D721Med (cell line): ENCODE results near the gene NAMPT.

ENCODE experiments used
- DNase-seq: peaks from one replicate; pipeline ENCODE4 v3.0.0; 2011; ENCODE audit warnings: low spot score; ENCODE audit not compliant: insufficient read length
- FAIRE-seq: peaks from 2 replicates; lab custom pipeline; 2011; peaks lifted over from hg19 to GRCh38; lab: Jason Lieb, UNC
- TF ChIP-seq, protein P1 (sequence below): IDR thresholded peaks from 2 replicates; pipeline ENCODE4 v1.5.1; 2012; ENCODE audit warnings: mild to moderate bottlenecking, control low read depth; ENCODE audit not compliant: insufficient read depth; ENCODE audit errors: missing control alignments

Gene NAMPT

DNA sequence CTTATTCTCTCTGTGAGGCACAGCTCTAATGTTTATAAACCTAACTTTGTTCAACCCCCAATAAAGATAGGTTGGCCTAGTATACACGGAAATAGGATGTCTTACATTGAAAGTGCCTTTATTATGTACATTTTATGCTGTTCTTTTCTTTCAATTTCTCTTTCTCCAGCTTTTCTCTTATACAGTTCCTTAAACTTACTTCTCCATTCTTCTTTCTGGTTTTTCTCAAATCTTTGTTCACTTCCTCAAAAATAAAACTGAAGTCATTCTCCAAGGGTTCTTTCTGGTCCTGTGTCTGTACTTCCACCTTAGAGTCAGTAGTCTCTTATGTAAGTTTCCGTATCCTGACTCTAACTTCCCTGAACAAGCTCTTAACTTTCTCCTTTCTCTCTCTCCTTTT lies 29.2 kb upstream of the NAMPT start:
- DNase-seq: no peak
- TF ChIP-seq, protein P1, sequence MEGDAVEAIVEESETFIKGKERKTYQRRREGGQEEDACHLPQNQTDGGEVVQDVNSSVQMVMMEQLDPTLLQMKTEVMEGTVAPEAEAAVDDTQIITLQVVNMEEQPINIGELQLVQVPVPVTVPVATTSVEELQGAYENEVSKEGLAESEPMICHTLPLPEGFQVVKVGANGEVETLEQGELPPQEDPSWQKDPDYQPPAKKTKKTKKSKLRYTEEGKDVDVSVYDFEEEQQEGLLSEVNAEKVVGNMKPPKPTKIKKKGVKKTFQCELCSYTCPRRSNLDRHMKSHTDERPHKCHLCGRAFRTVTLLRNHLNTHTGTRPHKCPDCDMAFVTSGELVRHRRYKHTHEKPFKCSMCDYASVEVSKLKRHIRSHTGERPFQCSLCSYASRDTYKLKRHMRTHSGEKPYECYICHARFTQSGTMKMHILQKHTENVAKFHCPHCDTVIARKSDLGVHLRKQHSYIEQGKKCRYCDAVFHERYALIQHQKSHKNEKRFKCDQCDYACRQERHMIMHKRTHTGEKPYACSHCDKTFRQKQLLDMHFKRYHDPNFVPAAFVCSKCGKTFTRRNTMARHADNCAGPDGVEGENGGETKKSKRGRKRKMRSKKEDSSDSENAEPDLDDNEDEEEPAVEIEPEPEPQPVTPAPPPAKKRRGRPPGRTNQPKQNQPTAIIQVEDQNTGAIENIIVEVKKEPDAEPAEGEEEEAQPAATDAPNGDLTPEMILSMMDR: no peak
- FAIRE-seq: no peak

DNA sequence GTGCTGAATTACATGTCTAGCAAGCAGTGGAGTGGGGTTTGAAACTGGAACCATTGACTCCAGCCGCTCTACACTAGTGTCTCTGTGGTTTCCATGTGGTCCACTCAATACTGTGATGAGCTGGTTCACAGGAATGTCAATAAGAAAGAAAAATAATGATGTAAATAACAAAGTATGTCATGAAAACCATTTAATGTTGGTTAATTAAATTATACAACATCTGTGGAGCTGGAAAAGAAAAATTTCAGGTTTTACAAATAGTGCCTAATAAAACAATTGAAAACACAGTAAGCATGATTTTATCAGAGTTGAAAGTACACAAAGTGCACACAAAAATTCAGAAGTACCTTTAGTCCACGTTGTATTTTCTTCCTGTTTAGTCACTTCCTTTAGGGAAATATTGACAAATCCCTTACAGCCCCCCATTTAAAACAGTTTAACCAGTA lies 28.7 kb upstream of the NAMPT start:
- FAIRE-seq (no peak), DNase-seq (no peak)
- TF ChIP-seq, protein P1: no peak

DNA sequence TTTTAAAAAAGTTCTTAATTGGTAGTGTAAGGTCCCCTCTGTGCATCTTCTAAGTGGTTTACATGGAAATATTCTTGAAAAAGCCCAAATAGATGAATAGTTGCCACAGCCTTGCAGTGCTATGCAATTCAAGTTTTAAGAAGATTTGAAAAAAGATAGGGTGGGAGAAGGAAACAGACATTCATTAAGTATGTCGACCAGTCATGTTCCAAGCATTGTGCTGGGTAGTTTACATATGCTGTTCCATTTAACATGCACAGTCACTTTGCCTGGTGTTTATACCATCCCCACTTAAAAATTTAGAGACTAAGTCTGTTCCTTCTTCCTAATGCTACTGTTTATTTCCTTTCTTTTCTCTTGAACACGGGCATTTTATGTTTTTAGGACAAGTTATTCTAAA lies 28.1 kb upstream of the NAMPT start:
- FAIRE-seq (no peak), DNase-seq (no peak)
- TF ChIP-seq, protein P1: no peak

DNA sequence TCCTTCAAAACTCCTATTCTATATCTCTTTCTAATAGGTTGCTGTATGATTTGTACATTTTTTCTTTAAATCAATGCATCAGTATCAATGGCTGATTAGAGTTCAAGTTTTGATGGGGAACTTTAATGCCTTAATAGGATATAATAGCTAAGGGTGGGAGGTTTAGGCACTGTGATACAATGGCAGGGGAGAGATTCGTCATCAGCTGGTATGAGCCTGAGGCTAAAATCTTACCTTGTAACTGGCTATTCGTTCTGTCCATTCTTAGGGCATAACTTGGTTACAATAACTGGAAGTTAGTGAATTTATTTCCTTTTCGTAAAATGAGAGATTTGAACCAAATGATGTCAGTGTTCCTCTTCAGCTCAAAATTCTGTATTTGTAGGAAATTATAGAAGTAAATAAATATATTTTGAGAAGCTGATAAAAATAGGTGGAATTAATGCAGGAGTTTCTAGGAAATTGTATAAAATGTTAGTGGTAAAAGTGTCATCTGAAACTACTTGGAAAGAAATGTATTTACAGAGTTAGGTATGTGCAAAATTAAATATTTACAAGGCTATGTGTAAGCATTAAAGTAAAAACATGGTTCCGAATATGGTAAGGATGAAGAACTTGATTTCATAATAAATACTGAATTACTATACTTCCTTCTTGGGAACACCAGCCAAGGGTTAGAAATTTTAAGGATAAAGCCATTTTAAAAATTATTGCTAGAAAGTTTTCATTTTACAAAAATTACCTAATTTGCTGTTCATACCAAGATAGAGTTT lies 27.5 kb upstream of the NAMPT start:
- FAIRE-seq (no peak), DNase-seq (no peak)
- TF ChIP-seq, protein P1: no peak

DNA sequence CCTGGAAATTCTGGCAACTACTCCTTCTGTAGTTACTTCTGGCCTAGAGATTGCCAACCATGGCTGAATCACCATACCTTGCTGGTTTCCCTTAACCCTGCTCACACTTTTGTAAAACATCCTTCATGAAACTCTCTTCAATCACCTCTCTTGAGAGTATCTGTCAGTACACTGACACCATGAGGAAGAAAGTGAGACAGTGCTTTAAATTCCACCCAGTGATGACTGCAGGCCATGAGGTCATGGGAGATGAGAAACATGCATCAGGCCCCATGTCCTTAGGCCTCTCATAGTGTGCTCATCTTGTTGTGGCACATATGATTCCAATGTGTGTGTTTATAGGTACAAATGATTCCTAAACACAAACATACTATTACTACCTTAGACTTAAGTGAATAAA lies 24.6 kb upstream of the NAMPT start:
- TF ChIP-seq, protein P1: no peak
- FAIRE-seq (no peak), DNase-seq (no peak)

DNA sequence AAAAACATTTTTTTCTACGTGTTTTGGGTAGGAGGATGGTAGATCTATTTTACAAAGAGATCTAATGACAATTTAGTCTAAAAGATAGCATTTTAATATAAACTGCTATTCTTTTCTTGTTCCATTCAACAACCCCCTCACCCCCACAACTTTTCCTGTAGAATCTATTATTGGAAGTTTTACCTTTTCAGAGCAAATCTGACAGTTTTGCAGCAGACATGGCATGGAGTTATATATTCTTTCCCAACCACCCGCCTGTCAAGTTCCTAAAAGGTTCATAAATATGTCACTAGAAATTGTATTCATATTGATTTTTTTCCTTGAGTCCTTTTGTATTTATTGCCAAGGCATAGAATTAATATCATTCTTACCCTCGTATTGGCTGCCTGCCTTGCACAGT lies 21.5 kb upstream of the NAMPT start:
- no peak for DNase-seq
- TF ChIP-seq, protein P1: no peak
- no peak for FAIRE-seq

DNA sequence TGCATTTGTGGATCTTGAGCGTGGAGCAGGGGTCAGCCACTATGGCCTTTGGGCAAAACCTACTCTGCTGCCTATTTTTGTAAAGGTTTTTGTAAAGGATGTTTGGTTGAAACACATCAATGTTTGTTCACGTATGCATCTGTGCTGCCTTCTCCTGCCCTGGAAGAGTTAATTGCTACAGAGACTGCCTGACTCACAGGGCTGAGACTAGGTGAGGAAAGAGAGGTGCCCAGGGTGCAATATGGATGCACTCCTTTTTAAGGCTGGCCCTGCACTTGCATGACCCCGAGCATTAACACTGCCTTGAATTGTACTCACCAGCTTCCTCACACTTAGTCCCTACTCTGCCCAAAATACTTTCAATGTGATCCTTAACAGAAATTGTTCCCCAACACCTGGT lies 20.9 kb upstream of the NAMPT start:
- no peak for DNase-seq
- FAIRE-seq: no peak
- TF ChIP-seq, protein P1: no peak
